GM12878 (cell line): ENCODE data around the gene XAB2. TPM values are rescaled to one million over a fixed set of nuclear protein-coding genes. Genes with fewer than 3 reads are reported as not detected.

Source experiments
- ATAC-seq: fragments of 200-7000 bp; cut with Tn5 transposase; 3 replicates; pipeline ENCODE4 v1.9.1; 2020; ENCODE audit warnings: mild to moderate bottlenecking, moderate library complexity
- BruUV-seq: library from RNA; stranded (reverse); fragments of 400-500 nt; replicated peaks from 2 replicates; lab custom pipeline; 2021; lab: Mats Ljungman, UMichigan
- CTCF ChIA-PET: fragments of 300-600 bp; sonication (Branson Sonifier 250); formaldehyde crosslinking; extraction: SDS; loops from one replicate; lab custom pipeline; 2021; ENCODE audit warnings: inconsistent platforms; lab: Yijun Ruan, JAX
- POLR2A ChIA-PET: fragments of 350-600 bp; formaldehyde crosslinking; extraction: SDS; loops from one replicate; lab custom pipeline; 2021; ENCODE audit warnings: inconsistent platforms; lab: Charles Lee
- RAD21 ChIA-PET: fragments of 300-600 bp; sonication (Branson Sonifier 250); formaldehyde crosslinking; loops from one replicate; lab custom pipeline; 2023; ENCODE audit warnings: antibody characterized with exemption; ENCODE audit not compliant: unreplicated experiment; lab: Charles Lee
- SMC1A ChIA-PET: fragments of 300-600 bp; sonication (Branson Sonifier 250); formaldehyde crosslinking; loops from one replicate; lab custom pipeline; 2023; ENCODE audit not compliant: unreplicated experiment, uncharacterized antibody; lab: Charles Lee
- DNase-seq: peaks from one replicate; pipeline ENCODE4 v3.0.0-alpha.2; 2011; ENCODE audit warnings: low read depth, low spot score
- FAIRE-seq: peaks from 3 replicates; lab custom pipeline; 2011; peaks lifted over from hg19 to GRCh38; lab: Jason Lieb, UNC
- H2AFZ ChIP-seq: 2 replicates; pipeline ENCODE4 v1.6.0; 2011; ENCODE audit warnings: low read depth, low read length, control low read depth; ENCODE audit not compliant: control insufficient read depth
- H3K27ac ChIP-seq: 2 replicates; pipeline ENCODE4 v1.5.1; 2011; ENCODE audit warnings: control low read depth; ENCODE audit not compliant: control insufficient read depth, insufficient read depth
- H3K27me3 ChIP-seq, 2 experiments: replicated peaks in 1 of 2; 2 replicates each; pipeline versions ENCODE4 v1.6.0 to v1.6.1; 2011; ENCODE audit warnings: low read length in 1 of 2; ENCODE audit not compliant: control insufficient read depth in 2 of 2, insufficient read depth in 2 of 2
- H3K36me3 ChIP-seq, 2 experiments: 2 replicates each; pipeline ENCODE4 v1.5.1; 2011; ENCODE audit warnings: low read length in 1 of 2; ENCODE audit not compliant: control insufficient read depth in 2 of 2, insufficient read depth in 2 of 2
- H3K4me1 ChIP-seq: 2 replicates; pipeline ENCODE4 v1.6.1; 2011; ENCODE audit warnings: mild to moderate bottlenecking, low read length, moderate library complexity, mixed read lengths; ENCODE audit not compliant: control insufficient read depth, insufficient read depth
- H3K4me2 ChIP-seq: 2 replicates; pipeline ENCODE4 v1.6.0; 2011; ENCODE audit warnings: control low read depth; ENCODE audit not compliant: control insufficient read depth, insufficient read depth
- H3K4me3 ChIP-seq: fragments of 200-600 bp; sonication (generic); 2 replicates; pipeline ENCODE4 v1.5.1; 2016
- H3K79me2 ChIP-seq: 2 replicates; pipeline ENCODE4 v1.6.0; 2011; ENCODE audit warnings: low read length; ENCODE audit not compliant: control insufficient read depth, insufficient read depth
- H3K9ac ChIP-seq: 2 replicates; pipeline ENCODE4 v1.8.0; 2011; ENCODE audit warnings: low read length, control low read depth, mixed read lengths; ENCODE audit not compliant: control insufficient read depth, insufficient read depth
- H3K9me3 ChIP-seq: replicated peaks from 3 replicates; pipeline ENCODE4 v1.5.1; 2011; ENCODE audit warnings: mild to moderate bottlenecking, low read length; ENCODE audit not compliant: control insufficient read depth, insufficient read depth
- H4K20me1 ChIP-seq: 2 replicates; pipeline ENCODE4 v1.6.0; 2011; ENCODE audit not compliant: control insufficient read depth, insufficient read depth
- GABPA ChIP-seq: IDR thresholded peaks from 2 replicates; pipeline ENCODE4 v1.6.1; 2014; ENCODE audit warnings: antibody characterized with exemption, low read depth, mild to moderate bottlenecking, inconsistent platforms
- IRF4 ChIP-seq: IDR thresholded peaks from 2 replicates; pipeline ENCODE4 v1.6.1; 2011; ENCODE audit warnings: low read depth, low read length
- JUNB ChIP-seq: IDR thresholded peaks from 2 replicates; pipeline ENCODE4 v1.6.1; 2016; ENCODE audit warnings: antibody characterized with exemption, mild to moderate bottlenecking
- LARP7 ChIP-seq: fragments of 450-650 bp; IDR thresholded peaks from 2 replicates; pipeline ENCODE4 v1.6.1; 2017; ENCODE audit warnings: mild to moderate bottlenecking
- NFXL1 ChIP-seq: fragments of 450-650 bp; IDR thresholded peaks from 2 replicates; pipeline ENCODE4 v1.6.1; 2017; ENCODE audit warnings: antibody characterized with exemption, mild to moderate bottlenecking, borderline replicate concordance
- NFYA ChIP-seq: IDR thresholded peaks from 2 replicates; pipeline ENCODE4 v1.6.1; 2011; ENCODE audit warnings: low read depth, mild to moderate bottlenecking, low read length, improper control_type of control experiment, borderline replicate concordance
- NR2C1 ChIP-seq: fragments of 450-650 bp; IDR thresholded peaks from 2 replicates; pipeline ENCODE4 v1.6.1; 2017; ENCODE audit warnings: antibody characterized with exemption, mild to moderate bottlenecking, moderate library complexity
- NR2C2 ChIP-seq: IDR thresholded peaks from 2 replicates; pipeline ENCODE4 v1.6.1; 2011; ENCODE audit warnings: borderline replicate concordance, low read depth; ENCODE audit not compliant: control insufficient read depth, insufficient read length
- NR2F1 ChIP-seq: fragments of 450-650 bp; conservative IDR thresholded peaks from 2 replicates; pipeline ENCODE4 v1.6.1; 2017; ENCODE audit warnings: mild to moderate bottlenecking
- SMARCA5 ChIP-seq: fragments of 450-650 bp; IDR thresholded peaks from 2 replicates; pipeline ENCODE4 v1.6.1; 2017; ENCODE audit warnings: mild to moderate bottlenecking
- SUZ12 ChIP-seq: fragments of 200-600 bp; sonication (generic); IDR thresholded peaks from one replicate; pipeline ENCODE4 v1.6.1; 2018; ENCODE audit warnings: antibody characterized with exemption, mild to moderate bottlenecking; ENCODE audit not compliant: unreplicated experiment
- TCF12 ChIP-seq: IDR thresholded peaks from 2 replicates; pipeline ENCODE4 v1.6.1; 2011; ENCODE audit warnings: low read depth, mild to moderate bottlenecking, low read length
- TCF7 ChIP-seq: IDR thresholded peaks from 2 replicates; pipeline ENCODE4 v1.6.1; 2014; ENCODE audit warnings: antibody characterized with exemption, borderline replicate concordance
- WRNIP1 ChIP-seq: IDR thresholded peaks from 2 replicates; pipeline ENCODE4 v1.6.1; 2011; ENCODE audit warnings: low read depth, low read length, improper control_type of control experiment, borderline replicate concordance
- WGBS: methylation state at CpG from one replicate; pipeline ENCODE4 v1.1.6; 2016; ENCODE audit warnings: low lambda C conversion rate; ENCODE audit not compliant: insufficient replicate concordance, insufficient coverage; ENCODE audit errors: missing lambda C conversion rate; 5-methylcytosine and 5-hydroxymethylcytosine counted together
- in situ Hi-C: fragments of 300-500 bp; cut with MboI; formaldehyde crosslinking; loops from 9 replicates; pipeline ENCODE4 v1.14.3; 2018; ENCODE audit warnings: mixed read lengths
- intact Hi-C: fragments of 100-400 bp; cut with micrococcal nuclease; formaldehyde crosslinking; loops from one replicate; pipeline ENCODE4 v1.14.2; 2022; ENCODE audit not compliant: unreplicated experiment
- polyA plus RNA-seq, 11 experiments: library from polyadenylated mRNA; depleted of rRNA in 4 of 11; unstranded in 6 of 11; stranded (reverse) in 5 of 11; fragments of >200 nt; fragmentation: Nextera tagmentation in 4 of 11; fragmentation: Illumina TruSeq in 1 of 11; extraction: Ambion mirVana in 4 of 11; extraction: Trizol in 1 of 11; gene quantifications; 1 replicate in 1 of 11; 2 replicates in 10 of 11; pipeline versions ENCODE4 v1.2.1 to v1.2.3, GENCODE V29; 2011 to 2016; ENCODE audit warnings: inconsistent platforms in 2 of 11, missing spikeins in 2 of 11, low read depth in 1 of 11
- total RNA-seq, 4 experiments: library from RNA; depleted of rRNA in 3 of 4; stranded (reverse); fragments of >200 nt in 3 of 4; fragmentation: Illumina TruSeq in 1 of 4; extraction: Trizol in 1 of 4; gene quantifications; 2 replicates each; pipeline versions ENCODE4 v1.2.1 to v1.2.3, GENCODE V29; 2013 to 2021
- TF ChIP-seq, protein P1 (sequence below): fragments of 450-650 bp; IDR thresholded peaks from 2 replicates; pipeline ENCODE4 v1.6.1; 2014; ENCODE audit warnings: mild to moderate bottlenecking
- TF ChIP-seq, protein P2 (sequence below): fragments of 450-650 bp; IDR thresholded peaks from 2 replicates; pipeline ENCODE4 v1.6.1; 2017; ENCODE audit warnings: mild to moderate bottlenecking, moderate library complexity

XAB2 gene
- total and polyA plus RNA-seq, 10 of the 15 experiments (the other 5 are each of a cell fraction or from before 2014, with no cell fraction given): 0.34 to 45.1 (median 18.8) TPM

DNA sequence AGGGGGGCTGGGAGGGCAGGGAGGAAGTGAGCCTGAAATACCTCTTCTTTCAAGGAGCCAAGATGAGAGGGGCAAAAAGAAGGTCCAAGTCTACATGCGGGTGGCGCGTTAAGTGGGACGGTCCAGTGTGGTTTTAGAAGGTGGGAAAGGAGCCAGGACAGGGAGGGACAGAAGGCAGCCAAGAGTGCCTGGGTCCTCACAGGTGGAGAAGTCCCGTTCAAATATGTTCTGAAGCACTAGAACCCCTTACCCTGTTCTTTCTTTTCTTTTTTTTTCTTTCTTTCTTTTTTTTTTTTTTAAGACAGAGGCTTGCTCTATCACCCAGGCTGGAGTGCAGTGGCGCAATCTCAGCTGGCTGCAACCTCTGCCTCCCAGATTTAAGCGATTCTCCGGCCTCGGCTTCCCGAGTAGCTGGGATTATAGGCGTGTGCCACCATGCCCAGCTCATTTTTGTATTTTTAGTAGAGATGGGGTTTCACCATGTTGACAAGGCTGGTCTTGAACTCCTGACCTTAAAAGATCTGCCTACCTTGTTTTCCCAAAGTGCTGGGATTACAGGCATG lies 26.3 kb downstream of the XAB2 start:
- POLR2A ChIA-PET: interaction anchor here (0.6 kb wide), 1 partner anchor 19 kb away, joined by 3 read pairs; no protein-coding TSS in a partner anchor

More for the DNA sequence above, 26.3 kb downstream of the XAB2 start:
- Histone ChIP-seq H3K9ac (no peak overlapping the region), H3K27ac (no peak overlapping the region), H3K4me1 (no peaks in the 10 kb centered on the region), H3K4me2 (no peak overlapping the region), H3K36me3 (no peaks in the 10 kb centered on the region), H4K20me1 (no peaks in the 10 kb centered on the region), H3K79me2 (no peaks in the 10 kb centered on the region), H3K4me3 (no peak overlapping the region), H2AFZ (no peak overlapping the region), H3K27me3 (no peaks in the 10 kb centered on the region), H3K9me3 (no peaks in the 10 kb centered on the region)
- WGBS: 62% methylated on average over 11 of the region's 11 CpGs
- ATAC-seq: no peak
- ChIA-PET SMC1A (interaction anchor here (1.3 kb wide), 1 partner anchor 13 kb away, joined by 3 read pairs; no protein-coding TSS in a partner anchor), RAD21 (no interaction called here), CTCF (no interaction called here)
- FAIRE-seq: no peak
- intact Hi-C loops (no loop called here), in situ Hi-C loops (no loop called here)
- TF ChIP-seq, protein P1, sequence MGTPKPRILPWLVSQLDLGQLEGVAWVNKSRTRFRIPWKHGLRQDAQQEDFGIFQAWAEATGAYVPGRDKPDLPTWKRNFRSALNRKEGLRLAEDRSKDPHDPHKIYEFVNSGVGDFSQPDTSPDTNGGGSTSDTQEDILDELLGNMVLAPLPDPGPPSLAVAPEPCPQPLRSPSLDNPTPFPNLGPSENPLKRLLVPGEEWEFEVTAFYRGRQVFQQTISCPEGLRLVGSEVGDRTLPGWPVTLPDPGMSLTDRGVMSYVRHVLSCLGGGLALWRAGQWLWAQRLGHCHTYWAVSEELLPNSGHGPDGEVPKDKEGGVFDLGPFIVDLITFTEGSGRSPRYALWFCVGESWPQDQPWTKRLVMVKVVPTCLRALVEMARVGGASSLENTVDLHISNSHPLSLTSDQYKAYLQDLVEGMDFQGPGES: no peak
- TF ChIP-seq NFYA: no peak
- TF ChIP-seq IRF4: no peak
- TF ChIP-seq LARP7: no peak
- TF ChIP-seq NFXL1: no peak
- no peak for TF ChIP-seq NR2C2
- TF ChIP-seq NR2C1: no peak
- TF ChIP-seq, protein P2, sequence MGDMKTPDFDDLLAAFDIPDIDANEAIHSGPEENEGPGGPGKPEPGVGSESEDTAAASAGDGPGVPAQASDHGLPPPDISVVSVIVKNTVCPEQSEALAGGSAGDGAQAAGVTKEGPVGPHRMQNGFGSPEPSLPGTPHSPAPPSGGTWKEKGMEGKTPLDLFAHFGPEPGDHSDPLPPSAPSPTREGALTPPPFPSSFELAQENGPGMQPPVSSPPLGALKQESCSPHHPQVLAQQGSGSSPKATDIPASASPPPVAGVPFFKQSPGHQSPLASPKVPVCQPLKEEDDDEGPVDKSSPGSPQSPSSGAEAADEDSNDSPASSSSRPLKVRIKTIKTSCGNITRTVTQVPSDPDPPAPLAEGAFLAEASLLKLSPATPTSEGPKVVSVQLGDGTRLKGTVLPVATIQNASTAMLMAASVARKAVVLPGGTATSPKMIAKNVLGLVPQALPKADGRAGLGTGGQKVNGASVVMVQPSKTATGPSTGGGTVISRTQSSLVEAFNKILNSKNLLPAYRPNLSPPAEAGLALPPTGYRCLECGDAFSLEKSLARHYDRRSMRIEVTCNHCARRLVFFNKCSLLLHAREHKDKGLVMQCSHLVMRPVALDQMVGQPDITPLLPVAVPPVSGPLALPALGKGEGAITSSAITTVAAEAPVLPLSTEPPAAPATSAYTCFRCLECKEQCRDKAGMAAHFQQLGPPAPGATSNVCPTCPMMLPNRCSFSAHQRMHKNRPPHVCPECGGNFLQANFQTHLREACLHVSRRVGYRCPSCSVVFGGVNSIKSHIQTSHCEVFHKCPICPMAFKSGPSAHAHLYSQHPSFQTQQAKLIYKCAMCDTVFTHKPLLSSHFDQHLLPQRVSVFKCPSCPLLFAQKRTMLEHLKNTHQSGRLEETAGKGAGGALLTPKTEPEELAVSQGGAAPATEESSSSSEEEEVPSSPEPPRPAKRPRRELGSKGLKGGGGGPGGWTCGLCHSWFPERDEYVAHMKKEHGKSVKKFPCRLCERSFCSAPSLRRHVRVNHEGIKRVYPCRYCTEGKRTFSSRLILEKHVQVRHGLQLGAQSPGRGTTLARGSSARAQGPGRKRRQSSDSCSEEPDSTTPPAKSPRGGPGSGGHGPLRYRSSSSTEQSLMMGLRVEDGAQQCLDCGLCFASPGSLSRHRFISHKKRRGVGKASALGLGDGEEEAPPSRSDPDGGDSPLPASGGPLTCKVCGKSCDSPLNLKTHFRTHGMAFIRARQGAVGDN: no peak
- TF ChIP-seq TCF7: no peak
- TF ChIP-seq GABPA: no peak
- no peak for TF ChIP-seq NR2F1
- no peak for TF ChIP-seq SMARCA5
- no peak for TF ChIP-seq SUZ12
- no peak for TF ChIP-seq WRNIP1
- no peak for TF ChIP-seq TCF12
- no peak for TF ChIP-seq JUNB
- BruUV-seq: no TSS peak
- no peak for DNase-seq
